Measurements from ENCODE around the gene DENND2D. TPM values are rescaled to one million over a fixed set of nuclear protein-coding genes. Genes with fewer than 3 reads are reported as not detected.

The DENND2D gene, protein sequence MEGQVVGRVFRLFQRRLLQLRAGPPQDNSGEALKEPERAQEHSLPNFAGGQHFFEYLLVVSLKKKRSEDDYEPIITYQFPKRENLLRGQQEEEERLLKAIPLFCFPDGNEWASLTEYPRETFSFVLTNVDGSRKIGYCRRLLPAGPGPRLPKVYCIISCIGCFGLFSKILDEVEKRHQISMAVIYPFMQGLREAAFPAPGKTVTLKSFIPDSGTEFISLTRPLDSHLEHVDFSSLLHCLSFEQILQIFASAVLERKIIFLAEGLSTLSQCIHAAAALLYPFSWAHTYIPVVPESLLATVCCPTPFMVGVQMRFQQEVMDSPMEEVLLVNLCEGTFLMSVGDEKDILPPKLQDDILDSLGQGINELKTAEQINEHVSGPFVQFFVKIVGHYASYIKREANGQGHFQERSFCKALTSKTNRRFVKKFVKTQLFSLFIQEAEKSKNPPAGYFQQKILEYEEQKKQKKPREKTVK
- 2.1 to 2.9 TPM (median 2.2 TPM) in 3 replicates for total RNA-seq (2021)
- percentile 30 among the genes with signal in this experiment for Bru-seq, nascent RNA
- long read RNA-seq, experiment 1, partial matches to known transcripts, result 0 of 5 reads
- long read RNA-seq, experiment 1, other reads (novel, unspliced or antisense), result 1 of 5 reads
- long read RNA-seq, experiment 2, partial matches to known transcripts, result 3 of 7 reads
- long read RNA-seq, experiment 2, other reads (novel, unspliced or antisense), result 4 of 7 reads
- long read RNA-seq, experiment 3, partial matches to known transcripts, result 0 of 1 reads
- long read RNA-seq, experiment 3, other reads (novel, unspliced or antisense), result 0 of 1 reads

DNA sequence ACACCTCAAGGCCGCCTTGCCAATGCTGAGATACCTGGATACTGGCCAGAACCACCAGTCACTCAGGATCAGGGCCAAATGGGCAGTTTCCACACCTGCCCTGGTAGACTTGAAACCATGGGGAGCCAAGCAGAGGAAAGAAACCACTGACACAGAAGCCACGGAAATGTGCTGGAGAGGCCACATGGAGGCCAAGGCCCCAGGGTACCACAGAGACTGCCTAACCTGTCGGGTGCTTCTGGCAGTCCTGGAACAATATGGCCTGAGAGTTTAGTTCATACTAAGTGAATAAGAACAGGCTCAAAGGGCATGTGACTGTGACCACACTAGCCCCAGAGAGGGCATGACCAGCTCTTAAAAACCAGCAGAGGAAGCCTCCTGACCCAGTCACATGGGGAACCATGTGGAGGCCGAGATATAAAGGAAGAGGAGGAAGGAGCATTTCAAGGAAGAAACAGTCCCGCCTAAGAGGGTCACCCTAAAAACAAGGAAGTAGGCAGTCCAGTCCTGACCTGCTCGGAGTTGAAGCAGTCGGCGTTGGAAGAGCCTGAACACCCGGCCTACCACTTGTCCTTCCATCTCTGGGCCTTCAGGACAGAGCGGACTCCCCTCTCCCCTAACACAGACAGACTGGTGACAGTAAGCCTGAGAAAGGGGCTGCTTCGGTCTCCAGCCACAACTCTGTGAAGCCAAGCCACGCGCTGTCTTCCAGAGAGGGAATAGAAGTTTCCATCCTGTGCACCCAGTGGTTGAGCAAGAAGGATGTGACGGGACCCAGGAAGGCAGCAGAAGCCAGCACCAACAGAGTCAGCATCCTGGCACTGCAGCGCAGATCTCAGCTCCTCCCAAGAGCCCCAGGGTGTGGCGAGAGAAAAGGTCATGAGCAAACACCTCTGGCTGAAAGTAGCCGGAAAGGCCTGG is at the start of gene DENND2D:
TSS of gene DENND2D (minus strand) at position 766 of the 921 bp plus-strand sequence. CDS start at position 579, 187 bp downstream.
- H3K27me3 Mint-ChIP-seq (ENCODE audit: low read depth), result peaks cover 29% of the 10 kb centered on the region
- ChIA-PET POLR2A (no interaction called here), CTCF (no interaction called here)
- H3K4me1 Mint-ChIP-seq, result peaks cover 14% of the 10 kb centered on the region
- no peak for TF ChIP-seq JUN (CRISPR knock-in tag; IDR thresholded peaks at IDR 0.05)
- no peak for TF ChIP-seq GTF2I (CRISPR knock-in tag; conservative IDR thresholded peaks at IDR 0.05)
- TF ChIP-seq, protein P1, sequence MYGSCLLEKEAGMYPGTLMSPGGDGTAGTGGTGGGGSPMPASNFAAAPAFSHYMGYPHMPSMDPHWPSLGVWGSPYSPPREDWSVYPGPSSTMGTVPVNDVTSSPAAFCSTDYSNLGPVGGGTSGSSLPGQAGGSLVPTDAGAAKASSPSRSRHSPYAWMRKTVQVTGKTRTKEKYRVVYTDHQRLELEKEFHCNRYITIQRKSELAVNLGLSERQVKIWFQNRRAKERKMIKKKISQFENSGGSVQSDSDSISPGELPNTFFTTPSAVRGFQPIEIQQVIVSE (CRISPR knock-in tag; IDR thresholded peaks at IDR 0.05; ENCODE audit: borderline replicate concordance), result no peak
- TF ChIP-seq, protein P2, sequence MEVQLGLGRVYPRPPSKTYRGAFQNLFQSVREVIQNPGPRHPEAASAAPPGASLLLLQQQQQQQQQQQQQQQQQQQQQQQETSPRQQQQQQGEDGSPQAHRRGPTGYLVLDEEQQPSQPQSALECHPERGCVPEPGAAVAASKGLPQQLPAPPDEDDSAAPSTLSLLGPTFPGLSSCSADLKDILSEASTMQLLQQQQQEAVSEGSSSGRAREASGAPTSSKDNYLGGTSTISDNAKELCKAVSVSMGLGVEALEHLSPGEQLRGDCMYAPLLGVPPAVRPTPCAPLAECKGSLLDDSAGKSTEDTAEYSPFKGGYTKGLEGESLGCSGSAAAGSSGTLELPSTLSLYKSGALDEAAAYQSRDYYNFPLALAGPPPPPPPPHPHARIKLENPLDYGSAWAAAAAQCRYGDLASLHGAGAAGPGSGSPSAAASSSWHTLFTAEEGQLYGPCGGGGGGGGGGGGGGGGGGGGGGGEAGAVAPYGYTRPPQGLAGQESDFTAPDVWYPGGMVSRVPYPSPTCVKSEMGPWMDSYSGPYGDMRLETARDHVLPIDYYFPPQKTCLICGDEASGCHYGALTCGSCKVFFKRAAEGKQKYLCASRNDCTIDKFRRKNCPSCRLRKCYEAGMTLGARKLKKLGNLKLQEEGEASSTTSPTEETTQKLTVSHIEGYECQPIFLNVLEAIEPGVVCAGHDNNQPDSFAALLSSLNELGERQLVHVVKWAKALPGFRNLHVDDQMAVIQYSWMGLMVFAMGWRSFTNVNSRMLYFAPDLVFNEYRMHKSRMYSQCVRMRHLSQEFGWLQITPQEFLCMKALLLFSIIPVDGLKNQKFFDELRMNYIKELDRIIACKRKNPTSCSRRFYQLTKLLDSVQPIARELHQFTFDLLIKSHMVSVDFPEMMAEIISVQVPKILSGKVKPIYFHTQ (CRISPR knock-in tag; IDR thresholded peaks at IDR 0.05), result no peak
- no peak for TF ChIP-seq ZNF671 (CRISPR knock-in tag; IDR thresholded peaks at IDR 0.05)
- TF ChIP-seq ZNF416 (CRISPR knock-in tag; IDR thresholded peaks at IDR 0.05), result no peak
- TF ChIP-seq CREB1 (CRISPR knock-in tag; IDR thresholded peaks at IDR 0.05), result no peak
- no peak for TF ChIP-seq SOX15 (CRISPR knock-in tag; IDR thresholded peaks at IDR 0.05)
- no peak for TF ChIP-seq FOXP1 (CRISPR knock-in tag; IDR thresholded peaks at IDR 0.05; ENCODE audit: borderline replicate concordance)
- TF ChIP-seq ZNF317 (CRISPR knock-in tag; IDR thresholded peaks at IDR 0.05; ENCODE audit: borderline replicate concordance, low read depth), result no peak
- no peak for TF ChIP-seq ZBTB21 (CRISPR knock-in tag; IDR thresholded peaks at IDR 0.05; ENCODE audit: borderline replicate concordance)
- TF ChIP-seq ESRRA (CRISPR knock-in tag; IDR thresholded peaks at IDR 0.05; ENCODE audit: borderline replicate concordance), result no peak
- TF ChIP-seq HMGA2 (CRISPR knock-in tag; IDR thresholded peaks at IDR 0.05), result no peak
- TF ChIP-seq FOXK1 (CRISPR knock-in tag; IDR thresholded peaks at IDR 0.05), result no peak
- TF ChIP-seq MYBL2 (CRISPR knock-in tag; IDR thresholded peaks at IDR 0.05), result no peak
- TF ChIP-seq, protein P3, sequence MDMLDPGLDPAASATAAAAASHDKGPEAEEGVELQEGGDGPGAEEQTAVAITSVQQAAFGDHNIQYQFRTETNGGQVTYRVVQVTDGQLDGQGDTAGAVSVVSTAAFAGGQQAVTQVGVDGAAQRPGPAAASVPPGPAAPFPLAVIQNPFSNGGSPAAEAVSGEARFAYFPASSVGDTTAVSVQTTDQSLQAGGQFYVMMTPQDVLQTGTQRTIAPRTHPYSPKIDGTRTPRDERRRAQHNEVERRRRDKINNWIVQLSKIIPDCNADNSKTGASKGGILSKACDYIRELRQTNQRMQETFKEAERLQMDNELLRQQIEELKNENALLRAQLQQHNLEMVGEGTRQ (CRISPR knock-in tag; IDR thresholded peaks at IDR 0.05), result no peak
- TF ChIP-seq, protein P4, sequence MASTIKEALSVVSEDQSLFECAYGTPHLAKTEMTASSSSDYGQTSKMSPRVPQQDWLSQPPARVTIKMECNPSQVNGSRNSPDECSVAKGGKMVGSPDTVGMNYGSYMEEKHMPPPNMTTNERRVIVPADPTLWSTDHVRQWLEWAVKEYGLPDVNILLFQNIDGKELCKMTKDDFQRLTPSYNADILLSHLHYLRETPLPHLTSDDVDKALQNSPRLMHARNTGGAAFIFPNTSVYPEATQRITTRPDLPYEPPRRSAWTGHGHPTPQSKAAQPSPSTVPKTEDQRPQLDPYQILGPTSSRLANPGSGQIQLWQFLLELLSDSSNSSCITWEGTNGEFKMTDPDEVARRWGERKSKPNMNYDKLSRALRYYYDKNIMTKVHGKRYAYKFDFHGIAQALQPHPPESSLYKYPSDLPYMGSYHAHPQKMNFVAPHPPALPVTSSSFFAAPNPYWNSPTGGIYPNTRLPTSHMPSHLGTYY (CRISPR knock-in tag; IDR thresholded peaks at IDR 0.05), result no peak
- no peak for DNase-seq (ENCODE audit: low spot score)
- no peak for ATAC-seq
- H3K27ac Mint-ChIP-seq, result no peak within 1 kb of the TSS
- no peaks in the 10 kb centered on the region for H3K36me3 Mint-ChIP-seq
- no peak within 1 kb of the TSS for H3K4me3 Mint-ChIP-seq
- H3K9me3 Mint-ChIP-seq, result no peaks in the 10 kb centered on the region
